Measurements from ENCODE around the gene WSB1. TPM values are rescaled to one million over a fixed set of nuclear protein-coding genes. Genes with fewer than 3 reads are reported as not detected.

WSB1 gene
- polyA plus RNA-seq, 1 donor, result 191 TPM

DNA sequence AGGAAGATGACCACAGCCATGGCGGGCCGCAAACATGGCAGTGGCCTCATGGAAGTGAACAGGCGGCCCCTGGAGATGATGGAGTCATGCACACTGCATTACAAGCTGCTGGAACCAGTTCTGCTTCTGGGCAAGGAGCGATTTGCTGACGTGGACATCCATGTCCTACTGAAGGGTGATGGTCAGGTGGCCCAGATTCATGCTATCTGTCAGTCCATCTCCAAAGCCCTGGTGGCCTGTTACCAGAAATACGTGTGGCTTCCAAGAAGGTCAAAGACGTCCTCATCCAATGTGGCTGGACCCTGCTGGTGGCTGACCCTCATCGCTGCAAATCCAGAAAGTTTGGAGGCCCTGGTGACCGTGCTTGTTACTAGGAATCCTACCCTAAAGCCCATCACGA lies 13.4 kb upstream of the WSB1 start:
- DNase-seq (ENCODE audit: low read depth), result no peak

DNA sequence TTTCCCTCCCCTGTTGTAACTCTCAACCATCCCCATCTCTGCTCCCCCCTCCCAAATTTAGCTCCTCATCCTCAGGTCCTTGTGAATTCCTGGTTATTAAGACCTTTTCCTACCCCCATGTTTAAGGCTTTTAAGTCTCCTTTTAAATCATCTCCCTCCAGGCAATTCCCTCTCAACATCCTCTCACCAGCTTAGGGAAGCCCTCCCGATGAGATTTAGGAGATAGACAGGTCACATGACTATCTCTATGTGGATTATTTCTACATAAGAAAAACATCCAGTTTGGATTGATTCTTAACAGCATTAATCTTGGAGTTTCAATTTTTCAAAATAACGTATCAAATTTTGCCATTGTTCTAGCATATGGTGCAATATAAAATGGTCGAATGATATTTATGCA lies 12.5 kb upstream of the WSB1 start:
- DNase-seq (ENCODE audit: low read depth), result no peak

DNA sequence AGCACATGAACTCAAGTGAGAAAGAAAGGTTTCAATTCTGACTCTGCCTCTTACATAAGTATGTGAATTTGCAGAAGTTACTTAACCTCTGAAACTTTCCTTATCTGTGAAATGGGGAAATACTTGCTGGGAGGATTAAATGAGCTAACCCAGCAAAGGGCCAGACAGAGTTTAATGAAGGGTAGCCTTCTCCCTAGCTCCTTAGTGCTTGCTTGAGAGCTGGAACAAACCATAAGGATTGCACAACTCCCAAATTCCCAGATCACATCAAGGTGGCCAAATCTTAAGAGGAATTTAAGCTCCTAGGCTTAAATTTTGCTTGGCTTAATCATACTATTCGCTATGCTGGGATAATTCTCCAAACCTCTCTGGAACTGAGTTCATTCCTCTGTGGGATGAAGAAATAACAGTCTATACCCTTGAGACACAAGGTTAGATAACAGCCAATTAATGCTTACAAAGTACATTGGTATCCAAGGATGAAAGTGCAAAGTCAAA lies 11.8 kb upstream of the WSB1 start:
- no peak for DNase-seq (ENCODE audit: low read depth)

DNA sequence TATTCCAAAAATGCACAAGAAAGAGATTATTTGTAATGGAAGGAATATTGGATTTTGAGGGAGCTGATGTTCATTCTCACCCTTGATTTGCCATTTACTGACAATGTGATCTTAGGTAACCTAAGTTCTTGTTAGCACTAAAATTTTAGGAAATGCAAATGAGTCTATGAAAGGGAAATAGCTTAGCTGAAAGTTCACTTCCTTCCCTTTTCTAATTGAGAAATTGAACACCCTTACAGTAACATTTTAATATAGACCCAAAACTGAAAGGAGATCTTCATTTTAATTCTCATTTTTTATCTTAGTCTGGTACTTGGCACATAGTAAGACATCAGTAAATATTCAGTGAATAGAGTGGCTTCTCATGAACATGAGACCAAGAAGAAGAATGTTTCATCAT lies 10.9 kb upstream of the WSB1 start:
- no peak for DNase-seq (ENCODE audit: low read depth)

DNA sequence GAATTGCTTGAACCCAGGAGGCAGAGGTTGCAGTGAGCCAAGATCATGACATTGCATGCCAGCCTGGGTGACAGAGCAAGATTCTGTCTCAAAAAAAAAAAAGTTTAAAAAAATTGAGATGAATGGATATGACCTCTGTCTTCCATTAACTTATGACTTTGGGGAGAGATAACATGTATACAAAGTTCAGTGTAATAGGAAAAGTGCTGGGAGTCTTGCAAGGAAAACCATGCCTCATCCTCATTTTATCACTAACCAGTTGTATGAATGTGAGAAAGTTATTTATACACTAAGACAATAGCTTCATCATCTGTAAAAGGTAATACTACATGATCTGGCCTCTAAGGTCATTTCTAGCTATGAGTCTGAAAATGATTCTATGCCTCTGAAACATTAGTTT lies 10.2 kb upstream of the WSB1 start:
- DNase-seq (ENCODE audit: low read depth), result no peak

DNA sequence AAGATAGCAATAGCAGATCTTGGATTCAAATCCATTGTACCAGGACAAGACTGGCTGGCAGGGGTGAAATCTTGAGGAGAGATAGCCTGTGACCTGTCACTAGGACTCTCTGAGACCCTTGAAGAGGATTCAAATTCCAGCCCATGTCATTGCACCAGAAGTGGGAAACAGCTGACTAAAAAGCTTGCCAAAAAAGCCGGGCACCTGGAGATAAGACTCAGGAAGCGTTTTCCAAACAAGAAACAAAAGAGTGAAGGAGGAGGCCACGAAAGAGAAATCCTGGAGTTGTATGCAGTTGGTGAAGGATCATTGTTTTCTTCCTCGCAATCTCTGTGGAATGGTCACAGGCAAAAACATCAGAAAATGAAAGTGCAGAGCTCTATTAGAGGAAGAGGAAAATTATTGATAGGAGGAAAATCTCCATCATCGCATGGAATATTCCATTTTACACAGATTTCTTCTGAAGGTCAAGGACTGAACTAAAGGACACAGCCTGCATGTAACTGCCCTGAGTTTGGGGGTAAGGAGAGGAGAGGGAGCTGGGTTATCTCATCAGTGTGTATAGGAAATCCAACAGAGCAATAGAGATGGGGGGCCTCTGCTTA lies 9.0 kb upstream of the WSB1 start:
- no peak for DNase-seq (ENCODE audit: low read depth)

DNA sequence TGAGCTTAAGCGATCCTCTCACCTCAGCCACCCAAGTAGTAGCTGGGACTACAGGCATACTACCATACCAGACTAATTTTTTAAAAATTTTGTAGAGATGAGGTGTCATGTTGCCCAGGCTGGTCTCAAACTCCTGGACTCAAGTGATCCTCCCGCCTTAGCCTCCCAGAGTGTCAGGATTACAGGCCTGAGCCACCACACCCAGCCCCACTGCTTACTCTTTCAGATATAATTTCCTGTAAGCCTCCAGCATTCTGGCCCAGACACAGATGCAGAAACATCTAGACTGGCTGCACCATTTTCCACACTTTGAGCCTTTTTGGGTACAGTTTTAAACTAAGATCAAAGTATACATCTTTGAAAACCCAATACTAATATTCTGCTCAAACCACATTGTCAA lies 8.4 kb upstream of the WSB1 start:
- no peak for DNase-seq (ENCODE audit: low read depth)

DNA sequence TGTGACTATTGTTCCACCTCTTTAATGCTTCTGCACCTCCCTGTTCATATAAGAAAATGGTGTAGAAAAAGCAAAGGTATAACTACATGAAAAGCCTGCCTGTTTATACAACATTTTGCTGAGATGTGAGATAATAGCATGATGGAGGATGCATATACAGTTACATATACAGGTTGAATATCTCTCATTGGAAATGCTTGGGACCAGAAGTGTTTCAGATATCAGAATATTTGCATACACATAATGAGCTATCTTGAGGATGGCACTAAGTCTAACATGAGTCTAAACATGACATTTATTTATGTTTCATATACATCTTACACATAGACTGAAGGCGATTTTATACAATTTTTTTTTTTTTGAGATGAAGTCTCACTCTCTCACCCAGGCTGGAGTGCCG lies 5.7 kb upstream of the WSB1 start:
- no peak for DNase-seq (ENCODE audit: low read depth)

DNA sequence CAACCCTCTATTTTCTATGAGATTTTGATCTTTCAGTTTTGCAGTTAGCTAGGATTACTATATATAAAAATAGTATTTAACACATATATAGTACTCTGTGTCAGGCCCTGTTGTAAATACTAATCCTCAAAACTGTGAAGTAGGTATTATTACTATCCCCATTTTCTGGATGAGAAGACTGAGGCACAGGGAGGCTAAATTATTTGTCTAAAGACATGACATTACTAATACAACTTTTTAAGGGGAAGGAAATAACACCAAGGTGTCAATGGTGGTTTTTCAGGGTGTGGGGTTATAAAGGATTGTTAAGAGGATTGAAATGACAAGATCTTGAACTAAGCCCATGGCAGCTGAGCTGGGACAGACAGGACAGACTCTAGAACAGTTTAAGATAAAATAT lies 4.1 kb upstream of the WSB1 start:
- no peak for DNase-seq (ENCODE audit: low read depth)

DNA sequence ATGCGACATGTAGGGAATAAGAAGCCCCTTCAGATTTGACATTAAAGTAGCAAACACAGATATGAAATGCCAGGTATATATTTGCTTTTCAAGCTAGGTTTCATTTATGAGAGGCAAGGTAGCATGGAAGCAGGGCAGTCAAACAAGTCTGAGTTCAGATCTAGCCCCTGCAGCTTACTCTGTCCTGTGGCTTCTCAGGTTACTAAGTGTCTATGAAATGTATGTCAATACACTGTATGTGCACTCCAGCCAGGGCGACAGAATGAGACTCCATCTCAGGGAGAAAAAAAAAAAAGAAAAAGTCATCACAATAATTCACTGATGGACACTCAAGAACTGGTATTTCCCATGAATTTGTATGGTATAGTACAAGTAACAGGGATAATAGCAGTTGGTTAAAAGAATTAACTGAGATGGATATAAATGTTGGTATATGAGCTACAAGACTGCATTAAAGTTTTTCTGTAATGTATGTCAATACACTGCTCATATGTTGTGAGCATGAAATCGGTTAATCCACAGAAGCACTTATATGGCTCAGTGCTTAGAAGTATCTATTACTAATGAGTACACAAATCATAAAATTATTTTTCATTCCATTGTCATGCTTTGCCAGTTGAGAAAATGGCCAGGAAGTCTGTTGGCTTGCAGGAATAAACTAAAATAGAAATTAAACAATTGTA lies 2.9 kb upstream of the WSB1 start:
- DNase-seq (ENCODE audit: low read depth), result no peak

DNA sequence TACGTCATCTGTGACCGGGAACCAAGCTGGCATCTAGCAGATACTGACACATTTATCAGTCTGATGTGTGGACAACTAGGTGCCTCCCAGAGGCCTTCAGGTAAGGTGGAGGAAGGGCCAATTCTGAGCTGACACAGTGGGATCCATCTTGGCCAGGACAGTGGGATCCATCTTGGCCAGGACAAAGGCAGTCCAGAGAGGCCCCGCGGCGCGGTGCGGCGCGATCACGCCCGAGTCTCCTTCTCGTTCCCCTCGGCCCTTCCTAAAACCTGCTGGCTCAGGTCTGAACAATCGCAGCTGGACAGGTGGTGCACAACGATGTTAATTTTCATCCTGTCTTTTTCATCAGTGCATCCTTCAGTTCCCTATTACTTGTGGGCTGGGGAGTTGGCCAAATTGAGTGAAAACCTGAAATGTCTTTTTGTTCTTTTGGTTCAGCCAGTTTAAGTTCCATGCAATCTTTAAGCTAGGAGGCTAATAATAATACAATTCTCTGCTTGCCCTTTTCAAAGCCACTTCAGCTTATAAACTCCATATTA lies 486 bp upstream of the WSB1 start:
- DNase-seq (ENCODE audit: low read depth), result no peak

DNA sequence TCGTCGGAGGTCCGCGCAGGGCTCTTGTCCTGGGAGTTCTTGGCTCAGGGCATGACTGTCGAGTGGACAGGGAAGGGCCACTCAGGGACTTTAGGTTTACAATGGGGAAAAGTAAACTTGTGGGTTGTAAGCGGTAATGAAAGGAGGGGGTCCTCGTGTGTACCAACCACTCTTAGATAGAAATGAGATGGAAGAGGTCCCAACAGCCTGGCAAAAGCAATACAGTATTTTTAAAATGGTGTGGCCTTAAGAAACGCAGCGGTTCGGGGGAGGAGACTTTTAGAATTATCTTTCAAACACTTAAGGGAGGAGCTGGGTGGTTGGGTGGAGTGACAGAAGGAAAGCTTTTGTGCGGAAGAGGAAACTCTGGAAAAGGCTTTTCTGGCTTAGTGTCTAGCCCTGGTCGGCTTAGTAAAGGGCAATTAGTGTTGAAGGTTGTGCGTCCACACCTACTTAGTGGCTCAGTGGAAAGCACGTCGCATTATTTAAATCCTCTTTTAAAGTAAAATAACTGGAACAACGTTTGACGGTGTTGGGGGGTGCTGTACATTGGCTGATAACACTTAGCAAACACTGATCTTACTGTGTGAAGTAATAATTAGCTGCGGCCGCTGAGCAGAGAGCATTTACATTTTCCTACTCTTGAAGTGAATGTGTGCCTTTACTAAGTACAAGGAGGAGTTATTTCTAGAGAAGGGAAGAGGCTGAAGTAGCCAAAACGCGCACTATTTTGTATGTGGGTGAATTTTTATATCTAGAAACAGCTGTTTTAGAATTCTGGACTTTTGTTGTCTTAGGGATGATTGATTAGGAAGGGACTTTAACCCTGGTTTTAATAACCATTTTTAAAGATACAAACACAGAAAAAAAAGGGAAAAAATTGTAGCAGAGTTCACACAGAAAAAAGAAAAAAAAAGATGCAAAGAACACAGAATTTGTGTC lies 1.0 kb downstream of the WSB1 start:
- DNase-seq (ENCODE audit: low read depth), result peak; percentile 90

DNA sequence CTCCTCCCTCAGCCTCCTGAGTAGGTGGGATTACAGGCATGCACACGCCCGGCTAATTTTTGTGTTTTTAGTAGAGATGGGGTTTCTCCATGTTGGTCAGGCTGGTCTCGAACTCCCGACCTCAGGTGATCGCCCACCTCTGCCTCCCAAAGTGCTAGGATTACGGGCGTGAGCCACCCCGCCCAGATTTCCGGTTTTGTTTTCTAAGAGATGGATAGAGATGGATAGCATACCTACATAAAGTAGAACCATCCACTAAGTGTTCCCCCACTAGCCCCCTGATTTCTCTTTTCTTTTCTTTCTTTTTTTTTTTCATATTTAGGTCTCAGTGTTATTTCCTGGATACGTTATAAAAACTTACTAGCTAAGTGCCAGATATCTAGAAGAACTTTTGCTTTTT lies 2.0 kb downstream of the WSB1 start:
- no peak for DNase-seq (ENCODE audit: low read depth)

DNA sequence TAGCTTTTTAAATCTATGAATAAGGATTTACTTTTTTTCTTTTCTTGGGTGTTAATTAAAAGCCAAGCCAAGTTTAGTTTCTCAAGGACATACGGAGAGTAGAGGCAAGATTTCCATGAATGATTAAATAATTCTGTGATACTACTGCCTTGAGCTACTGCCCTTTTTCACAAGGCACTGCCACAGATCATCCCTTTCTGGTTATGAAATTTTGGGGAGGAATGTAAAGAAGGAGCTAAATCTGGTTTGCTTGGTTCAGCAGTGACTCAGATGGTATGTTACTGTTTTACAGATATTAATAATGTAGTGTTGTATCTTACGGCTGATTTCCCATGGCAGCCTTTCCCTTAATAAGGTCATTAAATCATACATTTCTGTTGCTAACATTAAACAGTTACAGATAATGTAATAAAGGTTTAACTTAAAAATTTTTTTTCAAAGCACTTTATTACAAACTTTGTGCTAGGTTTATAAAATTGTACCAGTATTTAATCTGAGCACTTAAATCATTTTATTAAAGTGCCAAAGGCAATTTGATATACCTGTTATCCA lies 2.6 kb downstream of the WSB1 start:
- no peak for DNase-seq (ENCODE audit: low read depth)

DNA sequence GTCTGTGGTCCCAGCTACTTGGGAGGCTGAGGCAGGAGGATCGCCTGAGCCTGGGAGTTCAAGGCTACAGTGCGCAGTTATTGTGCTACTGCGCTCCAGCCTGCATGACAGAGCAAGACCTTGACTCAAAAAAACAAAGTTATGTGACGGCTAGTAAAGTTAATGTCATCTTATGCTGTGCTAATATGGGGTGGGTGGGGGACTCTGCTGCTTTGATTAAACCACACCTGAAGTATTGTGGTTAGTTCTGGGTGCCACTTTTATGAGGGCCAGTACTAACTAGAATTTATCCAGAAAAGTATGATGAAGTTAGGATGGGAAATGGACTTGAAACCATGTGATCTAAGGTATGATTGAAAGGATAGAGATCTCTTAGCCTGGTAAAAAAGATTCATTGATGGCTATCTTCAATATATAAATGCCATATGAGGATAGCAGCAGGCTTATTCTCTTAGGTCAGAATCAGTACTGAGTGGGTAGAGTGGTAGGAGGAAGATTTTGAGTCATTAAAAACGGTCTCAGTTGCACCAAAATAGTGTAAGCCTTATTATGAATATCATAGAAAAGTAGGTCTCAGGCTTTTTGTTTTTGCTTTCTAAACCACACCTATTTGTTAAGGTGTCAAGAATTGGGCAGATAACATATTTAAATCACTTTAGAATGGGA lies 5.6 kb downstream of the WSB1 start:
- no peak for DNase-seq (ENCODE audit: low read depth)

DNA sequence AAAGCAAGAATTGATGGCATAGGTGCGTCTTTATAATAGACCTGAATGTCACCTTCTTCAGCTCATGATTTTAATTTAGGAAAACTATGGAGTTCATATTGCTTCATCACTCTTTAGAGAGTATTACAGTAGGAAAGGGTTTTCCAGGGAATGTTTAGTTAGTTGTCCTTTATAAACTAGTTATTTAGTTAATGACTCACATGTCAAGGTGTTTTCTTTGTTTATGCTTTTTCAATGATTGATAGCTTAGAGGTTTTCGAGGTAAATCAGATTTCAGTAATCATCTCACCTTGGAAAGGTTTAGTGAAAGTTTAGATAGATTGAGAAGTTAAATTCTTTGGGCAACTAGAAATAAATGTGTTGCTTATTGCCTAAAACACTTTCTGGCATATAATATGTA lies 9.8 kb downstream of the WSB1 start:
- no peak for DNase-seq (ENCODE audit: low read depth)

DNA sequence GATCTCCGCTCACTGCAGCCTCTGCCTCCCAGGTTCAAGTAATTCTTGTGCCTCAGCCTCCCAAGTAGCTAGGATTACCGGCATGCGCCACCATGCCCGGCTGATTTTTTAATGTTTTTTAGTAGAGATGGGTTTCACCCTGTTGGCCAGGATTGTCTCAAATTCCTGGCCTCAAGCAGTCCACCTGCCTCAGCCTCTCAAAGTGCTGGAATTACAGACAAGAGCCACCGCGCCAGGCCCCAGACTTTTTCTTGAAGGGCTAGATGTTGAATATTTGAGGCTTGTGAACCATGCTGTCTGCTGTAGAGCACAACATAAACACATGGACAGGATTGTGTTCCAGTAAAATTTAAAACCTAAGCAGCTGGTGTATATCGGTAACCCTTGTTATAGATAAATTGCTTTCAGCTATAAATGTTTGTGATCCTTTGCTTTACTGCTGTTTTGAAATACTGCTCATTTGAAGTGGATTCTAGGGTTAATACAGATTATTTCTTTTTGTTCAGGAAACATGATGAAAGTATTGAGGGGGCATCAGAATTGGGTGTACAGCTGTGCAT lies 12.4 kb downstream of the WSB1 start:
- DNase-seq (ENCODE audit: low read depth), result no peak

DNA sequence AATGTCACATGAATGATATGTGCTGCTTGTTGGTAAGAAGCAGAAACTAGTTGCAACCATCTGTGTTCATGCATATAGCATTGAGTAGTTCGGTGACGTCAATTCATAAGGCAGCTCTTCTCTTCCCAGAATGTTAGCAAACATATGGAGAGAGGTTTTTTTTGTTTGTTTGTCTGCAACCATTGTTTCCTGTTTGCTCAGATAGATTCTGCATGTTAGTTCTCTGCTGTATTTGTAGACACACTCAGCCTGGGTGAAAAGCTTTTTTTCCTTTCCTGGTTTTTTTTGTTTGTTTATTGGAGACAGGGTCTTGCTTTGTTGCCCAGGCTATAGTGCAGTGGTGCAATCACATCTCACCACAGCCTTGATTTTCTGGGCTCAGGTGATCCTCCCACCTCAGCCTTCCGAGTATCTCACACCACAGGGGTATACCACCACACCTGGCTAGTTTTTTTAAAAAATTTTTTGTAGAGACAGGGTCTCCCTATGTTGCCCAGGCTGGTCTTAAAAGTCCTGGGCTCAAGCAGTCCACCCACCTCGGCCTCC lies 16.7 kb downstream of the WSB1 start:
- no peak for DNase-seq (ENCODE audit: low read depth)

DNA sequence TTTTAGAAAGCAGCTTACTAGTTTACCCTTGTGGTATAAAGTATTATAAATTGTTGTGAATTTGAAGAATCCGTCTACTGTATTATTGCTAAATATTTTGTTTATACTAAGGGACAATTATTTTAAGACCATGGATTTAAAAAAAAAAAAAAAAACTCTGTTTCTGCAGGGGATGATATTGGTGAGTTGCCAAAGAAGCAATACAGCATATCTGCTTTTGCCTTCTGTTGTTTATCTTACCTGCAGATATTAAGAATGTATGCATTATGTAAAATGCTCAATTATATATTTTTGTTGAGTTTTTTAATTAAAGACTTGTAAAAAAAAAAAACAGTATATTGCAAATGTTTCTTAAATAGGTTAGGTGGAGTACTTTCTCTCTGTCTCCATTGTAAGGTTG lies 19.4 kb downstream of the WSB1 start:
- DNase-seq (ENCODE audit: low read depth), result no peak

DNA sequence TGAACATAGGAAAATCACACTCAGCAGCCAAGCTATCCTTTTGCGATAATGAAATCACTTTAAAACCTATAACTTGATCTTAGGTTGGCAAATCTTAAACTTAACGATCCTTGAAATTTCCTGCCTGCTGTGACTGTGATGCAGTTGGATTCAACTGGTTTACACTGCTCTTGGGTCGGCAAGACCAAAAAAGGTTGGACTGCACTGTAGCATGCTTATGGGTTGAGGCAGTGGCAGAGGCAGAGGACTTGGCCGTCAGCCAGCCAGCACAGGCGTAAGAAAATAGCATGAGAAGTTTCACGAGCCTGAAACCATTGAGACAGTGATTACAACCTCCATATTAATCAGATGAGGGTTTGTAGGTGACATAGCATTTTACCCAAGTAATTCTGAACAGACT lies 21.4 kb downstream of the WSB1 start:
- DNase-seq (ENCODE audit: low read depth), result no peak

Measured in forelimb muscle (tissue), 1 donor.